ENCODE results near the gene ACACA.

- TF ChIP-seq CTCF (IDR thresholded peaks at IDR 0.05) (no peak), POLR2A (IDR thresholded peaks at IDR 0.05) (no peak), EP300 (IDR thresholded peaks at IDR 0.05) (no peak)
These were observed 67.3 kb downstream of the ACACA start for GRCh38 chr17:37339321-37339720.

All from ovary (tissue), 3 donors.